HEK293 (cell line): ENCODE results near the gene TYMS.

Experiments used
- CTCF ChIA-PET: fragments of 350-600 bp; formaldehyde crosslinking; extraction: SDS; loops from one replicate; lab custom pipeline; 2021; ENCODE audit warnings: antibody characterized with exemption; lab: Yijun Ruan, JAX
- POLR2A ChIA-PET: fragments of 300-600 bp; formaldehyde crosslinking; extraction: SDS; loops from one replicate; lab custom pipeline; 2020; ENCODE audit warnings: antibody characterized with exemption, inconsistent platforms; lab: Yijun Ruan, JAX
- H3K27ac ChIP-seq: fragments of 200-500 bp; sonication (Bioruptor generic); 2 replicates; pipeline ENCODE4 v1.5.1; 2014; ENCODE audit warnings: low read depth, low read length, control low read depth, inconsistent platforms; ENCODE audit errors: extremely low read depth
- H3K36me3 ChIP-seq, 2 experiments: fragments of 200-500 bp in 1 of 2; sonication (Bioruptor generic) in 1 of 2; 1 replicate in 1 of 2; 2 replicates in 1 of 2; pipeline ENCODE4 v1.5.1; 2014 to 2017; ENCODE audit warnings: inconsistent platforms in 2 of 2, low read length in 2 of 2; ENCODE audit not compliant: control insufficient read depth in 2 of 2, insufficient read depth in 1 of 2
- H3K4me1 ChIP-seq: fragments of 200-500 bp; sonication (Bioruptor generic); 2 replicates; pipeline ENCODE4 v1.5.1; 2014; ENCODE audit warnings: mild to moderate bottlenecking, low read length, inconsistent platforms; ENCODE audit not compliant: control insufficient read depth, insufficient read depth
- H3K4me3 ChIP-seq: 2 replicates; pipeline ENCODE4 v1.5.1; 2011; ENCODE audit warnings: low read depth, mild to moderate bottlenecking, control low read depth, low read length, moderate library complexity
- H3K9me3 ChIP-seq: fragments of 200-500 bp; sonication (Bioruptor generic); 2 replicates; pipeline ENCODE4 v1.5.1; 2014; ENCODE audit warnings: low read depth, low read length, inconsistent platforms; ENCODE audit not compliant: control insufficient read depth, insufficient read depth
- GLI4 ChIP-seq: fragments of 450-650 bp; formaldehyde crosslinking; IDR thresholded peaks from 2 replicates; pipeline ENCODE4 v1.5.1; 2016; ENCODE audit warnings: missing biosample characterization, missing genetic modification characterization
- HOXA7 ChIP-seq: sonication (generic); formaldehyde crosslinking; IDR thresholded peaks from 2 replicates; pipeline ENCODE4 v1.8.1; 2022; ENCODE audit warnings: missing genetic modification reagents, borderline replicate concordance
- INSM2 ChIP-seq: fragments of 450-650 bp; formaldehyde crosslinking; IDR thresholded peaks from 2 replicates; pipeline ENCODE4 v1.5.1; 2016; ENCODE audit warnings: missing biosample characterization, missing genetic modification characterization
- KLF1 ChIP-seq: fragments of 450-650 bp; formaldehyde crosslinking; IDR thresholded peaks from 2 replicates; pipeline ENCODE4 v1.5.1; 2016; ENCODE audit warnings: missing biosample characterization, missing genetic modification characterization
- KLF17 ChIP-seq: fragments of 450-650 bp; formaldehyde crosslinking; IDR thresholded peaks from 2 replicates; pipeline ENCODE4 v1.5.1; 2016; ENCODE audit warnings: missing biosample characterization, missing genetic modification characterization
- WT1 ChIP-seq: fragments of 450-650 bp; formaldehyde crosslinking; IDR thresholded peaks from 2 replicates; pipeline ENCODE4 v1.5.1; 2016; ENCODE audit warnings: missing biosample characterization, missing genetic modification characterization
- YY1 ChIP-seq: fragments of 450-650 bp; formaldehyde crosslinking; IDR thresholded peaks from 2 replicates; pipeline ENCODE4 v1.5.1; 2018; ENCODE audit warnings: missing biosample characterization, missing genetic modification characterization
- ZNF169 ChIP-seq: fragments of 450-650 bp; formaldehyde crosslinking; IDR thresholded peaks from 2 replicates; pipeline ENCODE4 v1.5.1; 2016; ENCODE audit warnings: missing biosample characterization, missing genetic modification characterization
- ZNF18 ChIP-seq: fragments of 450-650 bp; formaldehyde crosslinking; IDR thresholded peaks from 2 replicates; pipeline ENCODE4 v1.5.1; 2016; ENCODE audit warnings: missing biosample characterization, missing genetic modification characterization
- ZNF184 ChIP-seq: fragments of 450-650 bp; IDR thresholded peaks from 2 replicates; pipeline ENCODE4 v1.5.1; 2018; ENCODE audit warnings: missing biosample characterization, mild to moderate bottlenecking, missing genetic modification characterization
- ZNF19 ChIP-seq: fragments of 450-650 bp; formaldehyde crosslinking; IDR thresholded peaks from 2 replicates; pipeline ENCODE4; 2016; ENCODE audit warnings: missing biosample characterization, missing genetic modification characterization, low read depth
- ZNF324 ChIP-seq: fragments of 450-650 bp; formaldehyde crosslinking; IDR thresholded peaks from 2 replicates; pipeline ENCODE4 v1.5.1; 2016; ENCODE audit warnings: missing biosample characterization, missing genetic modification characterization
- ZNF341 ChIP-seq: fragments of 450-650 bp; formaldehyde crosslinking; IDR thresholded peaks from 2 replicates; pipeline ENCODE4; 2016; ENCODE audit warnings: low read depth, missing biosample characterization, missing genetic modification characterization
- ZNF350 ChIP-seq: fragments of 450-650 bp; formaldehyde crosslinking; IDR thresholded peaks from 2 replicates; pipeline ENCODE4 v1.5.0; 2017; ENCODE audit warnings: missing biosample characterization, mild to moderate bottlenecking, missing genetic modification characterization
- ZNF354C ChIP-seq: fragments of 450-650 bp; formaldehyde crosslinking; IDR thresholded peaks from 2 replicates; pipeline ENCODE4 v1.5.1; 2016; ENCODE audit warnings: missing biosample characterization, missing genetic modification characterization, low read depth, borderline replicate concordance
- ZNF394 ChIP-seq: fragments of 450-650 bp; formaldehyde crosslinking; IDR thresholded peaks from 2 replicates; pipeline ENCODE4 v1.5.1; 2016; ENCODE audit warnings: missing biosample characterization, missing genetic modification characterization, mild to moderate bottlenecking, moderate library complexity, borderline replicate concordance
- ZNF488 ChIP-seq: fragments of 450-650 bp; formaldehyde crosslinking; IDR thresholded peaks from 2 replicates; pipeline ENCODE4 v1.5.1; 2016; ENCODE audit warnings: missing biosample characterization, missing genetic modification characterization
- ZNF561 ChIP-seq: fragments of 450-650 bp; IDR thresholded peaks from 2 replicates; pipeline ENCODE4 v1.5.1; 2018; ENCODE audit warnings: missing biosample characterization, missing genetic modification characterization, borderline replicate concordance
- ZNF580 ChIP-seq: fragments of 450-650 bp; formaldehyde crosslinking; IDR thresholded peaks from 2 replicates; pipeline ENCODE4 v1.5.1; 2016; ENCODE audit warnings: missing biosample characterization, missing genetic modification characterization
- ZNF600 ChIP-seq: fragments of 450-650 bp; formaldehyde crosslinking; IDR thresholded peaks from 2 replicates; pipeline ENCODE4 v1.5.1; 2016; ENCODE audit warnings: missing biosample characterization, missing genetic modification characterization
- ZNF624 ChIP-seq: fragments of 450-650 bp; formaldehyde crosslinking; IDR thresholded peaks from 2 replicates; pipeline ENCODE4 v1.5.1; 2017; ENCODE audit warnings: missing biosample characterization, missing genetic modification characterization
- ZNF639 ChIP-seq: fragments of 450-650 bp; formaldehyde crosslinking; IDR thresholded peaks from 2 replicates; pipeline ENCODE4 v1.5.1; 2016; ENCODE audit warnings: missing biosample characterization, missing genetic modification characterization
- ZNF670 ChIP-seq: fragments of 450-650 bp; formaldehyde crosslinking; IDR thresholded peaks from 2 replicates; pipeline ENCODE4 v1.5.1; 2016; ENCODE audit warnings: missing biosample characterization, missing genetic modification characterization, low read depth
- ZSCAN23 ChIP-seq: fragments of 450-650 bp; formaldehyde crosslinking; IDR thresholded peaks from 2 replicates; pipeline ENCODE4 v1.5.1; 2016; ENCODE audit warnings: missing biosample characterization, missing genetic modification characterization

TYMS gene

GRCh38 chr18:715626-716025 lies 58.2 kb downstream of the TYMS start:
- TF ChIP-seq ZNF561 (tag by site-specific recombination) (no peak), INSM2 (no peak), ZNF394 (tag by site-specific recombination) (no peak), ZNF350 (tag by site-specific recombination) (no peak), ZNF488 (tag by site-specific recombination) (no peak), KLF17 (tag by site-specific recombination) (no peak), ZNF624 (tag by site-specific recombination) (no peak), ZNF324 (tag by site-specific recombination) (no peak), ZNF19 (no peak)
- TF ChIP-seq, all 188 proteins: peak for 0
- no peaks in the 10 kb centered on the region for H3K9me3 ChIP-seq
- peaks cover 2% of the 10 kb centered on the region; the same call in 1 of the 2 replicates for H3K4me1 ChIP-seq
- ChIA-PET POLR2A (no interaction called here), CTCF (interaction anchor here (0.6 to 2.1 kb wide), 7 partner anchors 12 to 124 kb away, joined by 3 to 14 read pairs (median 3); no protein-coding TSS in a partner anchor)
- H3K4me3 ChIP-seq: no peak overlapping the region
- no peak overlapping the region for H3K27ac ChIP-seq
- no peaks in the 10 kb centered on the region for H3K36me3 ChIP-seq

GRCh38 chr18:717003-717402 lies 59.5 kb downstream of the TYMS start:
- no peaks in the 10 kb centered on the region for H3K9me3 ChIP-seq
- no peaks in the 10 kb centered on the region for H3K4me1 ChIP-seq
- CTCF ChIA-PET: interaction anchor here (1.0 to 2.0 kb wide), 2 partner anchors 96 to 114 kb away, joined by 4 to 17 read pairs; no protein-coding TSS in a partner anchor
- POLR2A ChIA-PET: no interaction called here
- no peaks in the 10 kb centered on the region for H3K36me3 ChIP-seq
- H3K4me3 ChIP-seq: no peak overlapping the region
- no peak overlapping the region for H3K27ac ChIP-seq
- no peak for TF ChIP-seq ZNF354C (tag by site-specific recombination)
- no peak for TF ChIP-seq HOXA7 (CRISPR knock-in tag)
- TF ChIP-seq KLF1 (tag by site-specific recombination): no peak
- no peak for TF ChIP-seq ZNF580 (tag by site-specific recombination)
- TF ChIP-seq ZNF639 (tag by site-specific recombination): no peak
- TF ChIP-seq ZNF18: no peak
- no peak for TF ChIP-seq ZSCAN23 (tag by site-specific recombination)
- TF ChIP-seq WT1: no peak
- no peak for TF ChIP-seq ZNF600 (tag by site-specific recombination)
- TF ChIP-seq GLI4 (tag by site-specific recombination): no peak
- no peak for TF ChIP-seq ZNF670
- TF ChIP-seq YY1 (tag by site-specific recombination): no peak
- TF ChIP-seq ZNF184 (tag by site-specific recombination): no peak
- no peak for TF ChIP-seq ZNF341 (tag by site-specific recombination)
- TF ChIP-seq ZNF324 (tag by site-specific recombination): no peak
- no peak for TF ChIP-seq ZNF169 (tag by site-specific recombination)
